HG03175 (cell line): ENCODE measurements around the gene LRP1B.

Experiments used
- ATAC-seq: cut with Tn5 transposase; IDR thresholded peaks from one replicate; pipeline ENCODE4 v1.9.1; 2021; ENCODE audit warnings: mild to moderate bottlenecking, moderate library complexity; ENCODE audit not compliant: unreplicated experiment

The LRP1B gene

GRCh38 chr2:141062443-141062842 is 1068.4 kb downstream of the LRP1B start:
- ATAC-seq: no peak

DNA sequence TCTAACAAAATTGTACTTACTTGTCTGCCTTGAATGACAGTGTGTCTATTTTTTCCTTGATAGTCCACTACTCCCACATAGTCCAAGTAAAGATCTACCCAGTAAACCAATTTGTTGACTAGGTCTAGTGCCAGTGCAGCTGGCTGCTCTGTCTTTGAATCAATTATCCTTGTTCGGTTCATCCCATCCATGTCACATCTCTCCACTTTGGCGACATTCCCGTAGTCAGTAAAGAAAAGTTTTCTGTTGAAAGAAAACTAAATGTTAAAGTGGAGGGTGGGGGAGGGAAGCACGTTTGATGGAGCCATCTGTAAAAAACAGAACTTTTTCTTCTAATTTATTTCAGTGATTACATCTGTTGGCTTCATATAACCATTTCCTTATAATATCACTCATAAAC is 1068.8 kb downstream of the LRP1B start:
- ATAC-seq: no peak

- ATAC-seq: no peak
Measured at GRCh38 chr2:141058556-141058955, 1072.3 kb downstream of the LRP1B start.

DNA sequence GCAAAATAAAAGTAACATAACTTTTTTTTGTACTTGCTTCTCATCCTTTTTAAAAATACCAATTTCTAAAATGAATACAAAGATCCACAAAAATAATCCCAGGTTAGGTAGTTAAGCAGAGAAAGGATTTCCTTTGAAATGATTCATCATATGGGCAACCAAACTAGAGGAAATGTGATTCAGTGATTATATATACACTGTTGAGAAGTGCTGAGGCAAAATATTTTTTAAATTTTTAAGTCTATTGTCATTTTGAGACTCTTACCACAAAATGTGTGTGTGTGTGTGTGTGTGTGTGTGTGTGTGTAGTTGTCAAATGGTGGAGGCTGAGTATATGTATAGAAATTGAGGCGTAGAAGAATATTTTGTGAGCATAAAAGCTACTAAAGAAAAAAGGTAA is 1075.3 kb downstream of the LRP1B start:
- ATAC-seq: no peak

GRCh38 chr2:141048951-141049350 is 1081.9 kb downstream of the LRP1B start:
- no peak for ATAC-seq

DNA sequence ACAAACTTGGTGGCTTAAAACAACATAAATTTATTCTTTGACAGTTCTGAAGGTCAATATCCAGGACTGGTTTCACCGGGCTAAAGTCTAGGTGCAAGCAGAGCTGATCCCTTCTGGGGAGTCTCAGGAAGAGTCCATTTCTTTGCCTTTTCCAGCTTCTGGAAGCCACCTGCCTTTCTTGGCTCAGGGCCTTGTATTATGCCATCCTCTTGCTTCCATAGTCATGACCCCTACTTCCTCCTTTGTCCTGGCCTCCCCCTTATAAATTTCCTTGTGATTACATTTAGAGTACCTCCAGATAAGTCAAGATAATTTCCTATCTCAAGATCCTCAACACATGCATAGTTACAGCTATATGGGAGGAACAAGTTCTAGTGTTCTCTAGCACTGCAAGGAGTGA is 1089.5 kb downstream of the LRP1B start:
- ATAC-seq: no peak

GRCh38 chr2:141038341-141038740 is 1092.5 kb downstream of the LRP1B start:
- ATAC-seq: no peak

- no peak for ATAC-seq
Measured at GRCh38 chr2:141037361-141037760, 1093.5 kb downstream of the LRP1B start.

DNA sequence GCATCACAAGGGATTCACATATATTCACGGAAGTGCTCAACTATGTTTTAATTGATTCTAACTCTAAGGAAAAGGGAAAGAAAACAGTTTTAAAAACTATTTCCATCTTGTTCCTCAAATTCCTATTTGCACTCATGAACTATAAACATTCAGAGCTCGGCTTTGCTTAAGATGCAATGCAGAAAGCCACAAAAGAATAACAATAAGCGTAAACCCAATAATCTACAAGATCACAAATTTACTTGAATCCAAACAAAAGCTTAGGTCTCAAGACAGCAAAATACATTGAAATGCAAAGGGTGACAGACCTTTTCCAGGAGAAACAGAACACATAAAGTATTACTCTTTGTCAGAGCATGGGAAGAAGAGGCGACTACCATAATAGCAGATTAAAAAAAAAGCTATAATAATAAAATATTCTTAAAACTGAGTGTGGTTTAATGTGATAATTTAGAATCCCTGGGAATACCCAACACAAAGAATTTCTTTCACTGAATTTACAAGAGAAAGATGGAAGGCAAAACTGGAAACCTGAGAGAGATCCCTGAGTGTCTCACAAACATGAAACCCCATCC is 1094.9 kb downstream of the LRP1B start:
- ATAC-seq: no peak

GRCh38 chr2:141029428-141030078 is 1101.3 kb downstream of the LRP1B start:
- no peak for ATAC-seq

DNA sequence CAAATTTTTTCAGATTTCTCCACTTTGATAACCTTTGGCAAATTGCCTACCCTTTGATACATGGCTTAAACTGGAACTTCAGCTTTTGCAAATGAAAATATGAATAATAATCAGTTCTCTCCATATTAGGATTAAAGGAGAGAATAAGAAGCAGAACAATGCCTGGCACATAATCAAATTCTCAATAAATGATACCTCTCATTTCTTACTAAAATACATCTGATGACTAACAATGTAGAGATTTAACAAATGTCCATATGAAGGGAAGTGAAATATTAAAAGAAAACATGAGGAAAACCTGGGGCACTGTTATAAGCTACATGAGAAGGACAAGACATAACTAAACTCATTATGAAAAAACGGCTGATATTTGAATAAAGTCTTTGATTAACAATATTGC is 1103.6 kb downstream of the LRP1B start:
- no peak for ATAC-seq

GRCh38 chr2:141021611-141022010 is 1109.2 kb downstream of the LRP1B start:
- ATAC-seq: no peak

GRCh38 chr2:141021109-141021508 is 1109.7 kb downstream of the LRP1B start:
- ATAC-seq: no peak

DNA sequence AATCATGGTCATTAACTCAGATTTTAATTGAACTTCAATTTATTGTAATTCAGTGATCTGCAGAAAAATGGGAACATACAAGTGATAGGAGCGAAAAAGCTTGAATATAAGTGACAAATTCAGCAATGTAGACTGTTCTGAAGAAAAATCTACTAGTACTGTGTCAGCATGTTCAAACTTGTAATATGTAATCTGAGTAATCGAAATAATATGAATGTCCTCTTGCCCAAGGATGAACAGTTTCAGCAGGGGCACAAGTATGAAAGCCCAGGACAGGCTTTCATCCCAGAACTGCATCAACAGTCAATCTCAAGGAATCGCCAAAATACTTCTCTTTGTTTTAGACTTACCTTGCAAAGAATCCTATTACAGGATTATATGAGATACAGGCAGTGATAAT is 1110.5 kb downstream of the LRP1B start:
- no peak for ATAC-seq

DNA sequence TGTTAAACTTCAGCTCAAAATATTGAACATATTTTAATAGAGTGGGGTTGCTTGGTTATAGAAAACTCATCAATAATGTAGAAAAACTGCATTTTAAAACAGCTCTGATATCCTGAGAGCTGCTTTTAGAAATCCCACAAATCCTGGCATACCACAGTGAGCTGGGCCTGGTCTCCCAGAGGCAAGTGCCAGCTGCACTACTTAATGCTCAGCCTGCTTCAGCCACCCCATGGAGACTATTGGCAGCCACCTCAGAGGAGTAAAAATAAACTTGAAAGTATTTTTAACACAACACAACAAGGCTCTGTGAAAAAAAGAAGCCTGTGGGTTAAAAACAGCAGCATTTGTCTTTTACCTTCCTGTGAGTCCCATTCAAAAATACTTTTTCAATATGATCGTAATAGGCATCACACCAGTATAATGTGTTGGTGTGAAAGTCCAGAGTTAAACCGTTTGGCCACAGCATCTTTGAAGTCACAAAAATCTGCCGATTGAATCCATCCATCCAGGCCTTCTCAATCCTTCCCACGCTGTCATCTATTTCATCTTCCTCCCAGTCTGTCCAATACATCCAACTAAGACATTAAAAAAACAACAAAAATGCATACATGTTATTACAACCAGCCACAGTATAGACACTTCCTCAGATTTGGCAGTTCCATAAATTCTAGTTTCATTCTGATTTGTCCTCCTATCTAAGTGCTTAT is 1115.3 kb downstream of the LRP1B start:
- ATAC-seq: no peak

DNA sequence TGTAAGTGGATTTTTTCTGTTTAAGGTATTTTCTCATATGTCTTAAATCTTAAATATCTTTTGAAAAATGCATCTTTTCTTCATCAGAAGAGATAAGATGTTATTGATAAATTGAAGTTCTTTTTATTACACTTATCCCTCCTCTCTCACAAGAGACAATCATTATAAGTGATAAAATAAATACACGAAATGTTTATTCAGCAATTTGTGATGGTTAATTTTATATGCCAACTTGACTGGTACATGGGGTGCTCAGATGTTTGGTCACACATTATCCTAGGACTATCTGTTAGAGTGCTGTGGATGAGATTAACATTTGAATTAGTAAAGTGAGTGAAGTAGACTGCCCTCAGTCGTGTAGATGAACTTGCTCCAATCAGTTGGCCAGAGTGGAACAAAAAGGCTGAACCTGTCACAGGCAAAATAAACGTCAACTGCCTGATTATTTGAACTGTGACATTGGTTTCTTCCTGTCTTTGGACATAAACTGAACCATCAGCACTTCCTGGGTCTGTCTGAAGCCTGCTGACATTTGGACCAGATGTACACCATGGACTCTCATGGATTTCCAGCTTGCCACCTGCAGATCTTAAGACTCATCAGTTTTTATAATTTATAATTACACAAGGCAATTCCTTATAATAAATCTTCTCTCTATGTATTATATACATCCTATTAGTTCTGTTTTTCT is 1126.7 kb downstream of the LRP1B start:
- no peak for ATAC-seq

DNA sequence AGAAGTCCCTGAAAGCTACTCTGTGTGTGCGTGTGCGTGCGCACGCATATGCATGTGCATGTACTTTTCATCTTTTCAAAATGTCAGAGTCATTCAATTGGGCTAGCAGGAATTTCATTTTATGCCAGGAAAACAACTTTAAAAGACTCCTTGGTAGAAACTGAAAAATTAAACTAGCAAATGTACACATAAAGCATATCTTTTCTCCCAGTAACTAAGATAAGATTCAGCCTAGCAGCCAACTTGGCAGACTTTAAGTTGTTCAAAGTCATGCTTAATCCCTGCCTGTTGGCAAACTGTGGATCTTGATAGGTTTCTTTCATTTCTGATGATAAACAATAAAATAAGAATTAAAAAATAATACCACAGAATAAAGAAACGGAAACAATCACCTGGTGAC is 1129.1 kb downstream of the LRP1B start:
- ATAC-seq: no peak

- ATAC-seq: no peak
Measured at GRCh38 chr2:140998577-140998976, 1132.2 kb downstream of the LRP1B start.

- ATAC-seq: no peak
Measured at GRCh38 chr2:140998017-140998416, 1132.8 kb downstream of the LRP1B start.

DNA sequence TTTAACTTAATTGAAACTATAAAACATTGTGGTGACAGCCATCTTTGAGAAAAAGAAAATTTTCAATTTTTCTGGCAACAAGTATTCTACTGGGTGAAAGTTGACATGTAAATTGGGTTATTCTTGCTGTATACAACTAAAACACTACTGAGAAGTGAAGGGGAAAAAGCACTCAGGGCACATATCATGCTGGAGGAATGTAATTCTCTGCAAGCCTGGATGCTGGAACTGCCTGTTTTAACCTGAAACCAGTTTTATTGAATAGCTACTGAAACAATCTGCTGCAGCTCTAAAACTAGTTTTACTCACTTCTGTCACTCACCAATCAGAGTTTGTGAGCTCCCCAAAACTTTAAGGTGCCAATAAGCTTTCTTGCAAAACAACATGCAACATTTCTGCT is 1136.0 kb downstream of the LRP1B start:
- ATAC-seq: no peak

GRCh38 chr2:140990416-140990815 is 1140.4 kb downstream of the LRP1B start:
- no peak for ATAC-seq

GRCh38 chr2:140988597-140988996 is 1142.2 kb downstream of the LRP1B start:
- ATAC-seq: no peak
